ENCODE measurements around the gene CCNY. TPM values are rescaled to one million over a fixed set of nuclear protein-coding genes. Genes with fewer than 3 reads are reported as not detected.

CCNY gene
- total RNA-seq, 2 donors from 2014 or later, result 40.1 to 84.6 TPM

DNA sequence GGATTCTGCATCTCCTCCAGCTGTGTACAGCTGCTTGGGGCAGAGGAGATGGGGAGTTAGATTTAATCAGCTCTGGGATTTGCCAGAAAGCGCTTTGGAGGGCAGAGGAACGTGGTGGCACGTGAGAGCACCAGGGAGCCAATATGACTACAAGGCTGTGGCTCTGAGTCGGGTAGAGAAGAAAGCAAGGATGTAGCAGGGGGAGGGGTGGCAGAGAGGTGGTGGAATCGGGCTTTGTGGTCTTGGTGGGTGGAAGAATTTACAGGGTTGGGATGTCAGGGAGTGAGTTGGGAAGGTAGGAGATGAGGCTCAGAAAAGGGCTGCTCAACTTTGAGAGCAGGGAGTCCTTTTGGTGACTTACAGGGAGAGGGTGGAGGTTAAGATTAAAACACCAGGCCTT, 113.6 kb downstream of the CCNY start:
- DNase-seq (ENCODE audit: low spot score) (no peak), ATAC-seq (ENCODE audit: insufficient number of reproducible peaks, low FRiP score, low read depth) (no peak)
- peaks cover 63 to 83% of the 10 kb centered on the region in 2 donors for H3K4me1 ChIP-seq (ENCODE audit: control insufficient read depth in 1 of 2, low read depth in 2 of 2)
- H3K9me3 ChIP-seq, result peaks cover 2% of the 10 kb centered on the region
- H3K27me3 ChIP-seq (replicated peaks; ENCODE audit: insufficient read depth), result no peaks in the 10 kb centered on the region
- H3K4me3 ChIP-seq, result no peak overlapping the region
- H3K27ac ChIP-seq, result peak overlapping the region in 1 of 2 donors; percentile 72
- no peaks in the 10 kb centered on the region for H3K36me3 ChIP-seq
- TF ChIP-seq, protein P1, sequence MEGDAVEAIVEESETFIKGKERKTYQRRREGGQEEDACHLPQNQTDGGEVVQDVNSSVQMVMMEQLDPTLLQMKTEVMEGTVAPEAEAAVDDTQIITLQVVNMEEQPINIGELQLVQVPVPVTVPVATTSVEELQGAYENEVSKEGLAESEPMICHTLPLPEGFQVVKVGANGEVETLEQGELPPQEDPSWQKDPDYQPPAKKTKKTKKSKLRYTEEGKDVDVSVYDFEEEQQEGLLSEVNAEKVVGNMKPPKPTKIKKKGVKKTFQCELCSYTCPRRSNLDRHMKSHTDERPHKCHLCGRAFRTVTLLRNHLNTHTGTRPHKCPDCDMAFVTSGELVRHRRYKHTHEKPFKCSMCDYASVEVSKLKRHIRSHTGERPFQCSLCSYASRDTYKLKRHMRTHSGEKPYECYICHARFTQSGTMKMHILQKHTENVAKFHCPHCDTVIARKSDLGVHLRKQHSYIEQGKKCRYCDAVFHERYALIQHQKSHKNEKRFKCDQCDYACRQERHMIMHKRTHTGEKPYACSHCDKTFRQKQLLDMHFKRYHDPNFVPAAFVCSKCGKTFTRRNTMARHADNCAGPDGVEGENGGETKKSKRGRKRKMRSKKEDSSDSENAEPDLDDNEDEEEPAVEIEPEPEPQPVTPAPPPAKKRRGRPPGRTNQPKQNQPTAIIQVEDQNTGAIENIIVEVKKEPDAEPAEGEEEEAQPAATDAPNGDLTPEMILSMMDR (IDR thresholded peaks at IDR 0.05), result no peak

DNA sequence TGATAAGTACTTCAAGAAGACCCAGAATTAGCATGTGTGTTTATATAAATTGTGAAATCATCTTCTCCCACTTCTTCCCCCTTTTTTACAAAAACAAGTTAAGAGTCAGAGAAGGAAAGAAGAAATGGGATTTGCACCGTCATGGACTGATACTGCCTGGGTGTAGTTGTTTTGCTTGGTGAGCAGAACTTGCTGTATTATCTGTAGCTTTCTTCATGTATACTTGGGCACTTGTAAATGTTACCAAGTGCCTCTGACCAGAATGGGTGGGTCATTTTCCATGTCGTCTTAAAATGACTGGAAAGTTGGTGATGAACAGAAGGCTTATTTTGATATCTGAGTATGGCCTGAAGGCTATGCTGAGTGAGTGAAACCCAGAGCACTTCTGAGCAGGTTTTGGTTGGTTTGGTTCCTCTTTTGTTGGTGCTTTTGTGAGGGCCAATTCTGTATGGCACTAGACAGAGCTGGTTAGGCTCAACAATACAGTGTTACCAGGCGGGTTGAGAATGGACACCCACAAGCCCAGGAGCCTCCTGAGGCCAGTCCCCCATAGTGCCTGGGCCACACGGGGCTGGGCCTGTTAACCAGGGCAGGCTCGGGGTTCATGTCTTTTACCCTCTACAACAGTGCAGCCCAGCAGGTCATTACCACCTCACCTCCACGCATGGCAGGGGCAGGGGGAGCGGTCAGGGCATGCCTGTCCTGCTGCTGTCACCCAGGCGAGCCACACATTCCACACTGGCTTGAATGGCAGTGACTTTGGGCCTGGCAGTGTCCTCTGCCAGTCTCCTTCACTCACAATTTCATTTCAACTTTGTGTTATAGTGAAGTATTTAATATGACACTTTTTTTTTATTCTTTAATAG, 115.1 kb downstream of the CCNY start:
- H3K4me3 ChIP-seq, result no peak overlapping the region
- no peaks in the 10 kb centered on the region for H3K27me3 ChIP-seq (replicated peaks; ENCODE audit: insufficient read depth)
- ATAC-seq (ENCODE audit: insufficient number of reproducible peaks, low FRiP score, low read depth) (peak; percentile 22), DNase-seq (ENCODE audit: low spot score) (no peak)
- peaks cover 69 to 98% of the 10 kb centered on the region in 2 donors for H3K4me1 ChIP-seq (ENCODE audit: control insufficient read depth in 1 of 2, low read depth in 2 of 2)
- TF ChIP-seq, protein P1 (IDR thresholded peaks at IDR 0.05), result no peak
- H3K27ac ChIP-seq, result peak overlapping the region; percentile 51 to 72
- no peaks in the 10 kb centered on the region for H3K9me3 ChIP-seq
- no peaks in the 10 kb centered on the region for H3K36me3 ChIP-seq

DNA sequence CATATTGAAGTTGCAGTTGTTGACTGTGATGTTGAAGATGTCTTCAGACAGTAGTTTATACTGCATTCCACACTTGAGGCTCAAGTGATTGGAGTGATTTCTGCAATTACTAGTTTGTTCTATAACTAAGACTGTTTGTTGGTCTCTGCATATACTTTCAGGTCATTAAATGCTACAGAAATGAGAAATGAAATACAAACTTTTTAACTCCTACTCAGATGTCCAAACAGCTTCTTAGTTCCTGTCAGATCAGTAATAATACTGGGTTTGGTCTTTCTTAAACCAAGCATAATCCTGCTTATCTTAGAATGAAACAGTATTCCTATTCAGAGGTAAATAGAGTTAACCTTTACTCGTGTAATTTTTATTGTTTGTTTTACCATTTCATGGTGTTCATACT, 115.9 kb downstream of the CCNY start:
- Histone ChIP-seq H3K4me1 (ENCODE audit: control insufficient read depth in 1 of 2, low read depth in 2 of 2) (peaks cover 68 to 94% of the 10 kb centered on the region in 2 donors), H3K27ac (peak overlapping the region in 1 of 2 donors; percentile 72), H3K27me3 (replicated peaks; ENCODE audit: insufficient read depth) (no peaks in the 10 kb centered on the region), H3K36me3 (no peaks in the 10 kb centered on the region), H3K4me3 (no peak overlapping the region), H3K9me3 (no peaks in the 10 kb centered on the region)
- ATAC-seq (ENCODE audit: insufficient number of reproducible peaks, low FRiP score, low read depth) (no peak), DNase-seq (ENCODE audit: low spot score) (no peak)
- TF ChIP-seq, protein P1 (IDR thresholded peaks at IDR 0.05), result no peak

DNA sequence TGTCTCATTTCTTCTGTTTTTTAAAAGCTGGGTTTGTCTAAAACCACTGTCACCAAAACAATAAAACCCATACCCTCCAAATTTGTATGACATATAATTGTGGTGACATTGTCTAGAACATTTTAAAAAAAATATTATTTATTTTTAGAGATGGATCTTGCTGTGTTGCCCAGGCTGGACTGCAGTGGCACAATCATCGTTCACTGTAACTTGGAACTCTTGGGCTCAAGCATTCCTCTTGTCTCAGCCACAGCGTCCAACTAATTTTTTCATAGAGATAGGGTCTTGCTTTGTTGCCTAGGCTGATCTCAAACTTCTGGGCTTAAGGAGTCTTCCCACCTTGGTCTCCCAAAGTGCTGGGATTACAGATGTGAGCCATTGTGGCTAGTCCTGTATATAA, 116.5 kb downstream of the CCNY start:
- Histone ChIP-seq H3K27ac (no peak overlapping the region), H3K9me3 (no peaks in the 10 kb centered on the region), H3K4me1 (ENCODE audit: control insufficient read depth in 1 of 2, low read depth in 2 of 2) (peaks cover 61 to 87% of the 10 kb centered on the region in 2 donors), H3K4me3 (no peak overlapping the region), H3K36me3 (no peaks in the 10 kb centered on the region), H3K27me3 (replicated peaks; ENCODE audit: insufficient read depth) (no peaks in the 10 kb centered on the region)
- TF ChIP-seq, protein P1 (IDR thresholded peaks at IDR 0.05), result no peak
- ATAC-seq (ENCODE audit: insufficient number of reproducible peaks, low FRiP score, low read depth) (no peak), DNase-seq (ENCODE audit: low spot score) (no peak)

DNA sequence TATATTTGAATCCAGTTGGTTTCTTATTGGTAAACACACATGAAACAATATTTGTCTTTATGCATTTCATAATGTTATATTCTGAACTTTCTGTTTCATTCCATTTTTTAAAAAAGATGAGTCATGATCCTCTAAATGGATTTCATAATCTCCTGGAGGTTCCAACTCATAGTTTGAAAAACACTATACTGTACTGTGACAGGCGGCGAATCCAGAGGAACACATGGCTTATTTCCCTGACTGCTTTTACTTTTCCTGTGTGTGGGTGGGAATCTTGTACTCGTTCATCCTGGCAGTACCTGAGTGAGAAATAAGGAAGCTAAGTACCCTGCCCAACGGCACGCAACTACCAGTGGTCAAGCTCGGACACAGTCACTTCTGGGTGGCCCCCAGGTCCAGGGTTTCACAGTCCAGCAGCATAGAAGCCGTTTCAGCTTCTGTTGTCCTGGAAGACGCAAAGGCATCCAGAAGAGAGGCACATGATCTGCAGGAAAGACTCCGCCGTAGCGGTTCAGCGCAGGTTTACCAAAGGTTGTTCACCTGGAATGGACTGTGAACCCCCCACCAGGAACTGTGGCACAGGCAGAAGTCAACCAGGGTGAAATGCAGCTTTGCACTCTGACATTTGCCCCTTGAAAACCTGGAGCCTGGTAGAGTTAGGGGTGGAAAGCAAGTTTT, 117.7 kb downstream of the CCNY start:
- TF ChIP-seq, protein P1 (IDR thresholded peaks at IDR 0.05), result no peak
- peak overlapping the region; percentile 40 for H3K4me3 ChIP-seq
- no peak overlapping the region for H3K27ac ChIP-seq
- no peaks in the 10 kb centered on the region for H3K9me3 ChIP-seq
- no peak for DNase-seq (ENCODE audit: low spot score)
- H3K4me1 ChIP-seq (ENCODE audit: control insufficient read depth in 1 of 2, low read depth in 2 of 2), result peaks cover 53 to 75% of the 10 kb centered on the region in 2 donors
- H3K36me3 ChIP-seq, result no peaks in the 10 kb centered on the region
- H3K27me3 ChIP-seq (replicated peaks; ENCODE audit: insufficient read depth), result no peaks in the 10 kb centered on the region
- ATAC-seq (ENCODE audit: insufficient number of reproducible peaks, low FRiP score, low read depth), result no peak
